Measurements from ENCODE around the gene SYTL5.

DNA sequence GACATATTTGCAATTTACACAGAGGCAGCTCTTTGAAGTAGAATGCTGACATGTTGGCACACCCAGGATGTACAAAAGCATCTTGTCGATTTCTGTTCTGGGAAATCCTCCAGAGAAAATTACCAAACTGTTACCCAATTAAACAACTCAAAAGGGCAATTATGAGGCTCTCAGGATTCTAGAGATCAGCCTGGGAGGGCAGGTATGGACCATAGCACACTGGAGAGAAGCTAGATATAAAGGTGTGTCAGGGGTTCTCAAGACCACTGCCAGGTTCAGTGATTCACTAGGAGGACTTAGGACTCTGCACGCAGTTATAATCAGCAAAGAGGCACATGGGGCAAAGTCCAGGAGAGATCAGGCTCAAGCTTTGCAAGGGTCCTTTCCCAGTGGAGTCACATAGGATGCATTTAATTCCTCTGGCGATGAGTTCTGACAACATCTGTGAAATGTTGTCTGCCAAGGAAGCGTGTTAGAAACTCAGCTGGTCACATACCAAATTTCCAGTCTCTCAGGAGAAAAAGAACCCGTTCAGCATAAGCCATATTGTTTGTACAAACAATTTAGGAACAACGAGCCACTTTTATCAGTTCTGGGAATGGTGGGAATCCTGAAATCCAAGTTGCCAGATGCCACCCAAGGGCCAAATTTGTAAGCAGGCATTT is 100.8 kb downstream of the SYTL5 start:
- TF ChIP-seq, protein P1, sequence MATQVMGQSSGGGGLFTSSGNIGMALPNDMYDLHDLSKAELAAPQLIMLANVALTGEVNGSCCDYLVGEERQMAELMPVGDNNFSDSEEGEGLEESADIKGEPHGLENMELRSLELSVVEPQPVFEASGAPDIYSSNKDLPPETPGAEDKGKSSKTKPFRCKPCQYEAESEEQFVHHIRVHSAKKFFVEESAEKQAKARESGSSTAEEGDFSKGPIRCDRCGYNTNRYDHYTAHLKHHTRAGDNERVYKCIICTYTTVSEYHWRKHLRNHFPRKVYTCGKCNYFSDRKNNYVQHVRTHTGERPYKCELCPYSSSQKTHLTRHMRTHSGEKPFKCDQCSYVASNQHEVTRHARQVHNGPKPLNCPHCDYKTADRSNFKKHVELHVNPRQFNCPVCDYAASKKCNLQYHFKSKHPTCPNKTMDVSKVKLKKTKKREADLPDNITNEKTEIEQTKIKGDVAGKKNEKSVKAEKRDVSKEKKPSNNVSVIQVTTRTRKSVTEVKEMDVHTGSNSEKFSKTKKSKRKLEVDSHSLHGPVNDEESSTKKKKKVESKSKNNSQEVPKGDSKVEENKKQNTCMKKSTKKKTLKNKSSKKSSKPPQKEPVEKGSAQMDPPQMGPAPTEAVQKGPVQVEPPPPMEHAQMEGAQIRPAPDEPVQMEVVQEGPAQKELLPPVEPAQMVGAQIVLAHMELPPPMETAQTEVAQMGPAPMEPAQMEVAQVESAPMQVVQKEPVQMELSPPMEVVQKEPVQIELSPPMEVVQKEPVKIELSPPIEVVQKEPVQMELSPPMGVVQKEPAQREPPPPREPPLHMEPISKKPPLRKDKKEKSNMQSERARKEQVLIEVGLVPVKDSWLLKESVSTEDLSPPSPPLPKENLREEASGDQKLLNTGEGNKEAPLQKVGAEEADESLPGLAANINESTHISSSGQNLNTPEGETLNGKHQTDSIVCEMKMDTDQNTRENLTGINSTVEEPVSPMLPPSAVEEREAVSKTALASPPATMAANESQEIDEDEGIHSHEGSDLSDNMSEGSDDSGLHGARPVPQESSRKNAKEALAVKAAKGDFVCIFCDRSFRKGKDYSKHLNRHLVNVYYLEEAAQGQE (IDR thresholded peaks at IDR 0.05; ENCODE audit: low read depth), result no peak
- TF ChIP-seq CREB1 (IDR thresholded peaks at IDR 0.05; ENCODE audit: low read depth) (no peak), EP300 (IDR thresholded peaks at IDR 0.05; ENCODE audit: borderline replicate concordance) (no peak), ZBTB7A (IDR thresholded peaks at IDR 0.05; ENCODE audit: low read depth) (no peak)
- TF ChIP-seq, protein P2, sequence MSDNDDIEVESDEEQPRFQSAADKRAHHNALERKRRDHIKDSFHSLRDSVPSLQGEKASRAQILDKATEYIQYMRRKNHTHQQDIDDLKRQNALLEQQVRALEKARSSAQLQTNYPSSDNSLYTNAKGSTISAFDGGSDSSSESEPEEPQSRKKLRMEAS (IDR thresholded peaks at IDR 0.05), result no peak

Data from Ishikawa (cell line).